Panc1 (cell line): Measurements from ENCODE around the gene GAS7. TPM values are rescaled to one million over a fixed set of nuclear protein-coding genes. Genes with fewer than 3 reads are reported as not detected.

Experiments used
- ATAC-seq: fragments of 200-7000 bp; cut with Tn5 transposase; 2 replicates; pipeline ENCODE4 v1.9.1; 2020; ENCODE audit warnings: mild to moderate bottlenecking, moderate library complexity
- BruUV-seq: library from RNA; stranded (reverse); fragments of 400-500 nt; replicated peaks from 2 replicates; lab custom pipeline; 2021; lab: Mats Ljungman, UMichigan
- CTCF ChIA-PET: fragments of 300-600 bp; sonication (Branson Sonifier 250); formaldehyde crosslinking; loops from one replicate; lab custom pipeline; 2022; ENCODE audit warnings: antibody characterized with exemption; lab: Charles Lee
- POLR2A ChIA-PET: fragments of 300-600 bp; sonication (Branson Sonifier 250); formaldehyde crosslinking; loops from one replicate; lab custom pipeline; 2022; ENCODE audit warnings: antibody characterized with exemption; lab: Charles Lee
- DNase-seq: peaks from one replicate; pipeline ENCODE4 v3.0.0-alpha.2; 2010; ENCODE audit warnings: low read depth, low spot score
- H3K27ac ChIP-seq: 2 replicates; pipeline ENCODE4 v1.5.1; 2011; ENCODE audit warnings: mild to moderate bottlenecking, low read length, inconsistent platforms
- H3K27me3 ChIP-seq: fragments of 200-500 bp; sonication (Bioruptor generic); 2 replicates; pipeline ENCODE4 v1.6.0; 2014; ENCODE audit warnings: low read length, inconsistent platforms; ENCODE audit not compliant: control insufficient read depth, insufficient read depth
- H3K36me3 ChIP-seq: fragments of 200-500 bp; sonication (Bioruptor generic); 2 replicates; pipeline ENCODE4 v1.5.1; 2014; ENCODE audit warnings: inconsistent platforms, mild to moderate bottlenecking, low read length, moderate library complexity; ENCODE audit not compliant: control insufficient read depth, insufficient read depth
- H3K4me1 ChIP-seq: 2 replicates; pipeline ENCODE4 v1.5.1; 2011; ENCODE audit warnings: inconsistent platforms, mild to moderate bottlenecking, low read length, moderate library complexity; ENCODE audit not compliant: control insufficient read depth, insufficient read depth
- H3K4me3 ChIP-seq, 2 experiments: 2 replicates each; pipeline ENCODE4 v1.5.1; 2011 to 2012; ENCODE audit warnings: low read depth in 2 of 2, low read length in 2 of 2, mild to moderate bottlenecking in 2 of 2, inconsistent platforms in 1 of 2, moderate library complexity in 1 of 2
- H3K9me3 ChIP-seq: fragments of 200-500 bp; sonication (Bioruptor generic); 2 replicates; pipeline ENCODE4 v1.5.1; 2014; ENCODE audit warnings: low read depth, mild to moderate bottlenecking, inconsistent platforms, low read length, moderate library complexity; ENCODE audit not compliant: control insufficient read depth, insufficient read depth
- CTCF ChIP-seq: fragments of 450-650 bp; IDR thresholded peaks from 2 replicates; pipeline ENCODE4 v1.5.1; 2017; ENCODE audit warnings: mild to moderate bottlenecking
- POLR2AphosphoS5 ChIP-seq: IDR thresholded peaks from 2 replicates; pipeline ENCODE4 v1.6.1; 2012; ENCODE audit warnings: mild to moderate bottlenecking, low read depth, low read length, moderate library complexity
- REST ChIP-seq, 2 experiments: IDR thresholded peaks; 2 replicates each; pipeline ENCODE4 v1.6.1; 2011 to 2012; ENCODE audit warnings: low read depth in 2 of 2, control low read depth in 1 of 2, low read length in 1 of 2, mild to moderate bottlenecking in 1 of 2, moderate library complexity in 1 of 2; ENCODE audit not compliant: insufficient read depth in 1 of 2
- SIN3A ChIP-seq: IDR thresholded peaks from 2 replicates; pipeline ENCODE4 v1.6.1; 2012; ENCODE audit warnings: low read depth, mild to moderate bottlenecking, low read length, moderate library complexity, borderline replicate concordance; ENCODE audit not compliant: insufficient read depth
- TCF7L2 ChIP-seq: IDR thresholded peaks from 2 replicates; pipeline ENCODE4 v1.6.1; 2011; ENCODE audit warnings: mild to moderate bottlenecking, low read depth, low read length, inconsistent platforms
- in situ Hi-C: cut with HindIII; loops from 2 replicates; pipeline ENCODE4 v1.10.0; 2016; ENCODE audit warnings: low sequenced_read_pairs, low pct_unique_long_range_greater_than_20kb
- intact Hi-C: fragments of 100-400 bp; cut with micrococcal nuclease; formaldehyde crosslinking; loops from one replicate; pipeline ENCODE4 v1.10.0; 2022; ENCODE audit not compliant: unreplicated experiment
- total RNA-seq: library from RNA; stranded (reverse); gene quantifications from one replicate; pipeline ENCODE4 v1.2.1, GENCODE V29; 2021; ENCODE audit not compliant: unreplicated experiment

Gene GAS7
- total RNA-seq, 1 experiment from 2014 or later, result 0.05 TPM

- no peak overlapping the region for H3K27ac ChIP-seq
- no TSS peak for BruUV-seq
- TF ChIP-seq REST (IDR thresholded peaks at IDR 0.05; ENCODE audit: insufficient read depth in 1 of 2, low read depth in 2 of 2, low read length in 1 of 2) (no peak), CTCF (no peak), POLR2AphosphoS5 (no peak), TCF7L2 (no peak), SIN3A (no peak)
- no peaks in the 10 kb centered on the region for H3K4me1 ChIP-seq
- no peaks in the 10 kb centered on the region for H3K27me3 ChIP-seq
- intact Hi-C loops, result no loop called here
- DNase-seq (no peak), ATAC-seq (no peak)
- in situ Hi-C loops, result no loop called here
- CTCF ChIA-PET, result no interaction called here
- no peaks in the 10 kb centered on the region for H3K9me3 ChIP-seq
- POLR2A ChIA-PET, result no interaction called here
- no peaks in the 10 kb centered on the region for H3K36me3 ChIP-seq
- H3K4me3 ChIP-seq, result no peak overlapping the region
Measured at GRCh38 chr17:10216213-10216938, 18.0 kb upstream of the GAS7 start.

GRCh38 chr17:10215286-10215685 lies 16.9 kb upstream of the GAS7 start:
- Histone ChIP-seq H3K36me3 (no peaks in the 10 kb centered on the region), H3K9me3 (no peaks in the 10 kb centered on the region), H3K27ac (no peak overlapping the region), H3K4me3 (no peak overlapping the region), H3K27me3 (no peaks in the 10 kb centered on the region), H3K4me1 (no peaks in the 10 kb centered on the region)
- intact Hi-C loops, result no loop called here
- ChIA-PET CTCF (no interaction called here), POLR2A (no interaction called here)
- ATAC-seq (no peak), DNase-seq (no peak)
- no TSS peak for BruUV-seq
- TF ChIP-seq SIN3A, result no peak
- TF ChIP-seq POLR2AphosphoS5, result no peak
- TF ChIP-seq CTCF, result no peak
- no peak for TF ChIP-seq TCF7L2
- TF ChIP-seq REST (IDR thresholded peaks at IDR 0.05; ENCODE audit: insufficient read depth in 1 of 2, low read depth in 2 of 2, low read length in 1 of 2), result no peak
- in situ Hi-C loops, result no loop called here
